Measurements from ENCODE around the gene LRRC75B. TPM values are rescaled to one million over a fixed set of nuclear protein-coding genes. Genes with fewer than 3 reads are reported as not detected.
A peak's percentile ranks its signal among the peaks of the same experiment; 100 is the strongest.

Gene LRRC75B
- total RNA-seq, 4 donors from 2014 or later: 4.0 to 20.4 (median 7.8) TPM

DNA sequence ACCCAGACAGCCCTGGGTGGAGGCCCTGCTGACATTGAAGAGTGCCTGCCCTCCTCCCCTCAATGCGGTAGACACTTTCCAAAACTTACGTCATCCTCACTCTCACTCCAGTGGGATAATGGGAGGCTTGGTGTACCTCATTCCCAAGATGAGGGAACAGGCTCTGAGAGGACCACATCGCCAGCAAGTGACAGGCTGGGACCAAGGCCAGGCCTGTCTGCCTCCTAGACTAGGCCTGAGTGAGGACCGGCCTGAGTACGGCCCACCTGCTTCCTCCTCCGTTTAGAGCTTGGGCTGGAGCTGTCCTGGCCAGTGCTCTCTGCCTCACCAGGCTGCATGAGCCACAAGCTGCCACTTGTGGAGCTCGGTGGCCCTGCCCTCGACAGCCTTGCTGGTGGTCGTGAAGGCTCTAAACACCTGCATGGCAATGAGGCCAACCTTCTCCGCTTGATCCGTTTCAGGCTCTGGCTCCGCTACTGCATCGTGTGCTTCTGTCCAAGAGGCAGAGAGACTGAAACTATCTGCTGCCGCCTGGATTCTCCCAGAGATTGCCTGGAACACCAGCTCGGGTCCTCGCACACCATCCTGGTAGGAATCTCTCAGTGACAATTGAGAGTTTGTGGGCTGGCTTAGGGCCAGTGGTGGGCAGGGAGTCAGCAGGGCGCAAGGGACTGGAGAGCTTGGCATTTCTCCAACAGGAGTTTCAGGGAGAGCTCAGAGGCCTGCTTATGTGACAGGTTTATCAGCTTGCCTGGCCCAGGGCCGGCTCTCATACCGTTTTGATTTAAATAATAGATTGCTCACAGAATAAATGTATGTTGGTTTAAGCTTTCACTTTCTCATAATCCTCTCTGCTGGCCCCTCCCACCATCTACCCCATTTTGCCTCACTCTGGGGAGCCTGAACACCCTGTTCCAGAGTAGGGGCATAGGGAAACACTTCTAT, 9.4 kb downstream of the LRRC75B start:
- H3K9me3 ChIP-seq: no peaks in the 10 kb centered on the region
- peak overlapping the region in 2 of 4 donors; percentile 11 to 33 for H3K4me3 ChIP-seq
- DNase-seq: no peak
- H3K27me3 ChIP-seq: no peaks in the 10 kb centered on the region
- peaks cover 0 to 35% (median 7%) of the 10 kb centered on the region in 3 donors for H3K36me3 ChIP-seq
- 34 to 47% methylated on average over 9 to 16 of the region's 19 CpGs for WGBS, 2 donors
- peak overlapping the region; percentile 65 to 88 (median 82) for H3K27ac ChIP-seq
- intact Hi-C loops (cut with DNase I): no loop called here
- peaks cover 20 to 63% (median 48%) of the 10 kb centered on the region in 3 donors for H3K4me1 ChIP-seq
- TF ChIP-seq POLR2A (IDR thresholded peaks at IDR 0.05): no peak
- TF ChIP-seq, protein P1, sequence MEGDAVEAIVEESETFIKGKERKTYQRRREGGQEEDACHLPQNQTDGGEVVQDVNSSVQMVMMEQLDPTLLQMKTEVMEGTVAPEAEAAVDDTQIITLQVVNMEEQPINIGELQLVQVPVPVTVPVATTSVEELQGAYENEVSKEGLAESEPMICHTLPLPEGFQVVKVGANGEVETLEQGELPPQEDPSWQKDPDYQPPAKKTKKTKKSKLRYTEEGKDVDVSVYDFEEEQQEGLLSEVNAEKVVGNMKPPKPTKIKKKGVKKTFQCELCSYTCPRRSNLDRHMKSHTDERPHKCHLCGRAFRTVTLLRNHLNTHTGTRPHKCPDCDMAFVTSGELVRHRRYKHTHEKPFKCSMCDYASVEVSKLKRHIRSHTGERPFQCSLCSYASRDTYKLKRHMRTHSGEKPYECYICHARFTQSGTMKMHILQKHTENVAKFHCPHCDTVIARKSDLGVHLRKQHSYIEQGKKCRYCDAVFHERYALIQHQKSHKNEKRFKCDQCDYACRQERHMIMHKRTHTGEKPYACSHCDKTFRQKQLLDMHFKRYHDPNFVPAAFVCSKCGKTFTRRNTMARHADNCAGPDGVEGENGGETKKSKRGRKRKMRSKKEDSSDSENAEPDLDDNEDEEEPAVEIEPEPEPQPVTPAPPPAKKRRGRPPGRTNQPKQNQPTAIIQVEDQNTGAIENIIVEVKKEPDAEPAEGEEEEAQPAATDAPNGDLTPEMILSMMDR (IDR thresholded peaks at IDR 0.05): no peak

DNA sequence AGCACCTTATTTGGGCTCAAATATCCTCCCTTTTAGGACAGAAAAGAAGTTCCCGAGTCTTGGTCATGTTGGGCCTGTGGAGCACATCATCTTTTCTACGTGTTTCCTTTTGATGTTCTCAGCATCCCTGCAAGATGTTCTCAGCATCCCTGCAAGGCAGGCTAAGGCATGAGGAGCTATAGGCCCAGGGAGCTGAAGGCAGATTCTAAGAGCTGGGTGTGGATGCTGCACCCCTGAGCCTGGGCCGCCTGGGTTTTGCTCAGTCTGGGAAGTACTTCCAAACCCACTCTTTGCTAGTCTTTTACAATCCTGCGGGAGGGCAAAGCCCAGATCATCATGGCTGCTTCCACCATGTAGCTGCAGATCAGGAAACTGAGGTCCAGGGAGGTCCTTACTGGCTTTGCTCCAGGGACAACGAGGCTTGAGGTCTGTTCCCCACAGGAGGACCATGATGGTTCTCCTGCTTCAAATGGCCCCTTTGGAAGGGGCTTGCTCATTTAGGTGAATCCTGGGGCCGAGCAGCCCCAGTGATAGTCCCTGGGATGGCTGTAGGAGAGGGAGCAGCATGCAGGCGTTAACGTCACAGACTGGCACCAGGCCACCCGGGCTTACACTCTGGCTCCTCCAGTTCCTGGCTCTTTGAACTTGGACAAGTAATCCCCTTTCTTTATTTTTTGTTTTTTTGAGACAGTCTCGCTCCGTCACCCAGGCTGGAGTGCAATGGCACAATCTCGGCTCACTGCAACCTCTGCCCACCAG, 10.6 kb downstream of the LRRC75B start:
- peak overlapping the region in 2 of 4 donors; percentile 82 for H3K27ac ChIP-seq
- H3K4me3 ChIP-seq: no peak overlapping the region
- no peak for TF ChIP-seq POLR2A (IDR thresholded peaks at IDR 0.05)
- TF ChIP-seq, protein P1 (IDR thresholded peaks at IDR 0.05): no peak
- 43 to 49% methylated on average over 3 to 11 of the region's 12 CpGs for WGBS, 2 donors
- DNase-seq: no peak
- H3K9me3 ChIP-seq: no peaks in the 10 kb centered on the region
- H3K4me1 ChIP-seq: peaks cover 24 to 75% (median 53%) of the 10 kb centered on the region in 3 donors
- peaks cover 0 to 22% (median 7%) of the 10 kb centered on the region in 3 donors for H3K36me3 ChIP-seq
- intact Hi-C loops (cut with DNase I): no loop called here
- H3K27me3 ChIP-seq: no peaks in the 10 kb centered on the region

DNA sequence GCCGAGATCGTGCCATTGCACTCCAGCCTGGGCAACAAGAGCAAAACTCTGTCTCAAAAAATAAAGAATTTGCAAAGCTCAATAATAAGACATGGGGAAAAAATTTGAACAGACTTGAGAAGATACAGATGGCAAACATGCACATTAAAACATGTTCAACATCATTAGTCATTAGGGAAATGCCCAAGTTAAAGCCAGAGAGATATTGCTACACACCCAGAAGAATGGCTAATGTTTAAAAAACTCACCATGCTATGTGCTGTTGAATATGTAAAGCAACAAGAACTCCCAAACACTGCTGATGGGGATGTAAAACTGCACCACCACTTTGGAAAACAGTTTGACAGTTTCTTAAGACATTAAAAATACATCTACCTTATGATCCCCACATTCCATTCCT, 12.6 kb downstream of the LRRC75B start:
- intact Hi-C loops (cut with DNase I): no loop called here
- no peak for TF ChIP-seq POLR2A (IDR thresholded peaks at IDR 0.05)
- TF ChIP-seq, protein P1 (IDR thresholded peaks at IDR 0.05): no peak
- 29 to 37% methylated on average over 2 of the region's 2 CpGs for WGBS, 2 donors
- Histone ChIP-seq H3K4me3 (no peak overlapping the region), H3K4me1 (peaks cover 24 to 83% (median 53%) of the 10 kb centered on the region in 3 donors), H3K27me3 (no peaks in the 10 kb centered on the region), H3K36me3 (peaks cover 0 to 18% (median 3%) of the 10 kb centered on the region in 3 donors), H3K9me3 (no peaks in the 10 kb centered on the region), H3K27ac (peak overlapping the region; percentile 6 to 76 (median 56))
- DNase-seq: no peak

DNA sequence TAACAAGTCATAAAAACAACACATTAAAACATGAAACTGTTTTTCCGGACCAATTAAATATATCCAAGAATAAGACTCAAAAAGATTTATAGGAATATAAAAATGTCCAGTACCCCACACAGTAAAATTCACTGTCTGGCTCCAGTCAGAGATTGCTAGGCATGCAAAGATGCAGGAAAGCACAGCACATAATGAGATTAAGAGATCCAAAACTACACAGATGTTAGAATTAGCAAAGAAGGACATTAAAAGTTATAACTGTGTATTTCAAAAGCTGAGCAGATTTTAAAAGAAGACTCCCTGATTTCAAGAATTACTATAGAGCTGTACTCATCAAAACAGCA, 13.6 kb downstream of the LRRC75B start:
- WGBS, 2 donors: 41 to 48% methylated on average over 1 of the region's 1 CpG
- Histone ChIP-seq H3K4me1 (peaks cover 18 to 74% (median 49%) of the 10 kb centered on the region in 3 donors), H3K4me3 (no peak overlapping the region), H3K27me3 (no peaks in the 10 kb centered on the region), H3K36me3 (peaks cover 0 to 26% (median 0%) of the 10 kb centered on the region in 3 donors), H3K9me3 (no peaks in the 10 kb centered on the region), H3K27ac (peak overlapping the region in 3 of 4 donors; percentile 68 to 79 (median 76))
- TF ChIP-seq, protein P1 (IDR thresholded peaks at IDR 0.05): no peak
- TF ChIP-seq POLR2A (IDR thresholded peaks at IDR 0.05): no peak
- no peak for DNase-seq
- intact Hi-C loops (cut with DNase I): no loop called here

Measured in esophagus squamous epithelium (tissue), 5 donors.